GM12878 (cell line): ENCODE data around the gene ADRA2C. TPM values are rescaled to one million over a fixed set of nuclear protein-coding genes. Genes with fewer than 3 reads are reported as not detected.

Source experiments
- ATAC-seq: fragments of 200-7000 bp; cut with Tn5 transposase; 3 replicates; pipeline ENCODE4 v1.9.1; 2020; ENCODE audit warnings: mild to moderate bottlenecking, moderate library complexity
- BruUV-seq: library from RNA; stranded (reverse); fragments of 400-500 nt; replicated peaks from 2 replicates; lab custom pipeline; 2021; lab: Mats Ljungman, UMichigan
- CTCF ChIA-PET: fragments of 300-600 bp; sonication (Branson Sonifier 250); formaldehyde crosslinking; extraction: SDS; loops from one replicate; lab custom pipeline; 2021; ENCODE audit warnings: inconsistent platforms; lab: Yijun Ruan, JAX
- POLR2A ChIA-PET: fragments of 350-600 bp; formaldehyde crosslinking; extraction: SDS; loops from one replicate; lab custom pipeline; 2021; ENCODE audit warnings: inconsistent platforms; lab: Charles Lee
- RAD21 ChIA-PET: fragments of 300-600 bp; sonication (Branson Sonifier 250); formaldehyde crosslinking; loops from one replicate; lab custom pipeline; 2023; ENCODE audit warnings: antibody characterized with exemption; ENCODE audit not compliant: unreplicated experiment; lab: Charles Lee
- SMC1A ChIA-PET: fragments of 300-600 bp; sonication (Branson Sonifier 250); formaldehyde crosslinking; loops from one replicate; lab custom pipeline; 2023; ENCODE audit not compliant: unreplicated experiment, uncharacterized antibody; lab: Charles Lee
- DNase-seq: peaks from one replicate; pipeline ENCODE4 v3.0.0-alpha.2; 2011; ENCODE audit warnings: low read depth, low spot score
- FAIRE-seq: peaks from 3 replicates; lab custom pipeline; 2011; peaks lifted over from hg19 to GRCh38; lab: Jason Lieb, UNC
- H2AFZ ChIP-seq: 2 replicates; pipeline ENCODE4 v1.6.0; 2011; ENCODE audit warnings: low read depth, low read length, control low read depth; ENCODE audit not compliant: control insufficient read depth
- H3K27ac ChIP-seq: 2 replicates; pipeline ENCODE4 v1.5.1; 2011; ENCODE audit warnings: control low read depth; ENCODE audit not compliant: control insufficient read depth, insufficient read depth
- H3K27me3 ChIP-seq, 2 experiments: replicated peaks in 1 of 2; 2 replicates each; pipeline versions ENCODE4 v1.6.0 to v1.6.1; 2011; ENCODE audit warnings: low read length in 1 of 2; ENCODE audit not compliant: control insufficient read depth in 2 of 2, insufficient read depth in 2 of 2
- H3K36me3 ChIP-seq, 2 experiments: 2 replicates each; pipeline ENCODE4 v1.5.1; 2011; ENCODE audit warnings: low read length in 1 of 2; ENCODE audit not compliant: control insufficient read depth in 2 of 2, insufficient read depth in 2 of 2
- H3K4me1 ChIP-seq: 2 replicates; pipeline ENCODE4 v1.6.1; 2011; ENCODE audit warnings: mild to moderate bottlenecking, low read length, moderate library complexity, mixed read lengths; ENCODE audit not compliant: control insufficient read depth, insufficient read depth
- H3K4me2 ChIP-seq: 2 replicates; pipeline ENCODE4 v1.6.0; 2011; ENCODE audit warnings: control low read depth; ENCODE audit not compliant: control insufficient read depth, insufficient read depth
- H3K4me3 ChIP-seq: fragments of 200-600 bp; sonication (generic); 2 replicates; pipeline ENCODE4 v1.5.1; 2016
- H3K79me2 ChIP-seq: 2 replicates; pipeline ENCODE4 v1.6.0; 2011; ENCODE audit warnings: low read length; ENCODE audit not compliant: control insufficient read depth, insufficient read depth
- H3K9ac ChIP-seq: 2 replicates; pipeline ENCODE4 v1.8.0; 2011; ENCODE audit warnings: low read length, control low read depth, mixed read lengths; ENCODE audit not compliant: control insufficient read depth, insufficient read depth
- H3K9me3 ChIP-seq: replicated peaks from 3 replicates; pipeline ENCODE4 v1.5.1; 2011; ENCODE audit warnings: mild to moderate bottlenecking, low read length; ENCODE audit not compliant: control insufficient read depth, insufficient read depth
- H4K20me1 ChIP-seq: 2 replicates; pipeline ENCODE4 v1.6.0; 2011; ENCODE audit not compliant: control insufficient read depth, insufficient read depth
- BCL3 ChIP-seq: IDR thresholded peaks from 2 replicates; pipeline ENCODE4 v1.6.1; 2011; ENCODE audit warnings: borderline replicate concordance, low read depth, mild to moderate bottlenecking, moderate library complexity, low read length; ENCODE audit not compliant: insufficient read depth, poor library complexity, severe bottlenecking
- CEBPZ ChIP-seq: fragments of 150-350 bp; IDR thresholded peaks from 2 replicates; pipeline ENCODE4 v1.6.1; 2016; ENCODE audit warnings: low read depth, low read length
- HCFC1 ChIP-seq: fragments of 150-350 bp; IDR thresholded peaks from 2 replicates; pipeline ENCODE4 v1.6.1; 2014; ENCODE audit warnings: low read length
- HDAC6 ChIP-seq: fragments of 200-600 bp; sonication (generic); IDR thresholded peaks from one replicate; pipeline ENCODE4 v1.8.0; 2017; ENCODE audit warnings: antibody characterized with exemption; ENCODE audit not compliant: unreplicated experiment
- MTA3 ChIP-seq: IDR thresholded peaks from 2 replicates; pipeline ENCODE4 v1.6.1; 2012; ENCODE audit warnings: low read length, inconsistent platforms, borderline replicate concordance
- POU2F2 ChIP-seq: IDR thresholded peaks from 3 replicates; pipeline ENCODE4 v1.6.1; 2011; ENCODE audit warnings: low read depth, mild to moderate bottlenecking, low read length, borderline replicate concordance
- RUNX3 ChIP-seq: IDR thresholded peaks from 2 replicates; pipeline ENCODE4 v1.6.1; 2012; ENCODE audit warnings: low read length, inconsistent platforms
- SIN3A ChIP-seq: IDR thresholded peaks from 2 replicates; pipeline ENCODE4 v1.6.1; 2012; ENCODE audit warnings: low read depth, low read length, improper control_type of control experiment
- SUZ12 ChIP-seq: fragments of 200-600 bp; sonication (generic); IDR thresholded peaks from one replicate; pipeline ENCODE4 v1.6.1; 2018; ENCODE audit warnings: antibody characterized with exemption, mild to moderate bottlenecking; ENCODE audit not compliant: unreplicated experiment
- ZNF207 ChIP-seq: fragments of 450-650 bp; IDR thresholded peaks from 2 replicates; pipeline ENCODE4 v1.6.1; 2014; ENCODE audit warnings: antibody characterized with exemption, mild to moderate bottlenecking, borderline replicate concordance
- ZNF384 ChIP-seq: IDR thresholded peaks from 2 replicates; pipeline ENCODE4 v1.6.1; 2012; ENCODE audit warnings: low read depth, mild to moderate bottlenecking, low read length, improper control_type of control experiment, borderline replicate concordance
- ZZZ3 ChIP-seq: IDR thresholded peaks from 2 replicates; pipeline ENCODE4 v1.6.1; 2011; ENCODE audit warnings: low read depth; ENCODE audit not compliant: control insufficient read depth, insufficient read length
- WGBS: methylation state at CpG from one replicate; pipeline ENCODE4 v1.1.6; 2016; ENCODE audit warnings: low lambda C conversion rate; ENCODE audit not compliant: insufficient replicate concordance, insufficient coverage; ENCODE audit errors: missing lambda C conversion rate; 5-methylcytosine and 5-hydroxymethylcytosine counted together
- in situ Hi-C: fragments of 300-500 bp; cut with MboI; formaldehyde crosslinking; loops from 9 replicates; pipeline ENCODE4 v1.14.3; 2018; ENCODE audit warnings: mixed read lengths
- intact Hi-C: fragments of 100-400 bp; cut with micrococcal nuclease; formaldehyde crosslinking; loops from one replicate; pipeline ENCODE4 v1.14.2; 2022; ENCODE audit not compliant: unreplicated experiment
- polyA plus RNA-seq, 11 experiments: library from polyadenylated mRNA; depleted of rRNA in 4 of 11; unstranded in 6 of 11; stranded (reverse) in 5 of 11; fragments of >200 nt; fragmentation: Nextera tagmentation in 4 of 11; fragmentation: Illumina TruSeq in 1 of 11; extraction: Ambion mirVana in 4 of 11; extraction: Trizol in 1 of 11; gene quantifications; 1 replicate in 1 of 11; 2 replicates in 10 of 11; pipeline versions ENCODE4 v1.2.1 to v1.2.3, GENCODE V29; 2011 to 2016; ENCODE audit warnings: inconsistent platforms in 2 of 11, missing spikeins in 2 of 11, low read depth in 1 of 11
- total RNA-seq, 4 experiments: library from RNA; depleted of rRNA in 3 of 4; stranded (reverse); fragments of >200 nt in 3 of 4; fragmentation: Illumina TruSeq in 1 of 4; extraction: Trizol in 1 of 4; gene quantifications; 2 replicates each; pipeline versions ENCODE4 v1.2.1 to v1.2.3, GENCODE V29; 2013 to 2021
- TF ChIP-seq, protein P1 (sequence below): fragments of 450-650 bp; IDR thresholded peaks from 2 replicates; pipeline ENCODE4 v1.6.1; 2016; ENCODE audit warnings: mild to moderate bottlenecking, moderate library complexity, borderline replicate concordance

The ADRA2C gene
- total and polyA plus RNA-seq, 10 of the 15 experiments (the other 5 are each of a cell fraction or from before 2014, with no cell fraction given), result 0.15 TPM; not detected in 9

GRCh38 chr4:3813151-3814052 is 47.2 kb downstream of the ADRA2C start:
- DNase-seq, result no peak
- no peaks in the 10 kb centered on the region for H3K79me2 ChIP-seq
- H3K27me3 ChIP-seq, result no peaks in the 10 kb centered on the region; a peak in 1 of 4 replicates
- ChIA-PET SMC1A (interaction anchor here (0.5 kb wide), 1 partner anchor 950 kb away, joined by 3 read pairs; no protein-coding TSS in a partner anchor), POLR2A (no interaction called here), CTCF (no interaction called here), RAD21 (no interaction called here)
- TF ChIP-seq MTA3, result no peak
- no peak for TF ChIP-seq HCFC1
- no peak for TF ChIP-seq ZNF384
- no peak for TF ChIP-seq POU2F2
- TF ChIP-seq, protein P1, sequence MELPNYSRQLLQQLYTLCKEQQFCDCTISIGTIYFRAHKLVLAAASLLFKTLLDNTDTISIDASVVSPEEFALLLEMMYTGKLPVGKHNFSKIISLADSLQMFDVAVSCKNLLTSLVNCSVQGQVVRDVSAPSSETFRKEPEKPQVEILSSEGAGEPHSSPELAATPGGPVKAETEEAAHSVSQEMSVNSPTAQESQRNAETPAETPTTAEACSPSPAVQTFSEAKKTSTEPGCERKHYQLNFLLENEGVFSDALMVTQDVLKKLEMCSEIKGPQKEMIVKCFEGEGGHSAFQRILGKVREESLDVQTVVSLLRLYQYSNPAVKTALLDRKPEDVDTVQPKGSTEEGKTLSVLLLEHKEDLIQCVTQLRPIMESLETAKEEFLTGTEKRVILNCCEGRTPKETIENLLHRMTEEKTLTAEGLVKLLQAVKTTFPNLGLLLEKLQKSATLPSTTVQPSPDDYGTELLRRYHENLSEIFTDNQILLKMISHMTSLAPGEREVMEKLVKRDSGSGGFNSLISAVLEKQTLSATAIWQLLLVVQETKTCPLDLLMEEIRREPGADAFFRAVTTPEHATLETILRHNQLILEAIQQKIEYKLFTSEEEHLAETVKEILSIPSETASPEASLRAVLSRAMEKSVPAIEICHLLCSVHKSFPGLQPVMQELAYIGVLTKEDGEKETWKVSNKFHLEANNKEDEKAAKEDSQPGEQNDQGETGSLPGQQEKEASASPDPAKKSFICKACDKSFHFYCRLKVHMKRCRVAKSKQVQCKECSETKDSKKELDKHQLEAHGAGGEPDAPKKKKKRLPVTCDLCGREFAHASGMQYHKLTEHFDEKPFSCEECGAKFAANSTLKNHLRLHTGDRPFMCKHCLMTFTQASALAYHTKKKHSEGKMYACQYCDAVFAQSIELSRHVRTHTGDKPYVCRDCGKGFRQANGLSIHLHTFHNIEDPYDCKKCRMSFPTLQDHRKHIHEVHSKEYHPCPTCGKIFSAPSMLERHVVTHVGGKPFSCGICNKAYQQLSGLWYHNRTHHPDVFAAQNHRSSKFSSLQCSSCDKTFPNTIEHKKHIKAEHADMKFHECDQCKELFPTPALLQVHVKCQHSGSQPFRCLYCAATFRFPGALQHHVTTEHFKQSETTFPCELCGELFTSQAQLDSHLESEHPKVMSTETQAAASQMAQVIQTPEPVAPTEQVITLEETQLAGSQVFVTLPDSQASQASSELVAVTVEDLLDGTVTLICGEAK, result no peak
- TF ChIP-seq CEBPZ, result no peak
- no peak for TF ChIP-seq ZZZ3
- TF ChIP-seq RUNX3, result no peak
- TF ChIP-seq HDAC6, result no peak
- TF ChIP-seq BCL3, result no peak
- TF ChIP-seq SIN3A, result no peak
- no peak for TF ChIP-seq ZNF207
- TF ChIP-seq SUZ12, result no peak
- WGBS, result 43% methylated on average over 29 of the region's 29 CpGs
- no peak overlapping the region for H3K4me3 ChIP-seq
- FAIRE-seq, result no peak
- H3K9ac ChIP-seq, result no peak overlapping the region
- no peak for ATAC-seq
- in situ Hi-C loops (no loop called here), intact Hi-C loops (no loop called here)
- H3K36me3 ChIP-seq, result no peaks in the 10 kb centered on the region
- no peaks in the 10 kb centered on the region for H4K20me1 ChIP-seq
- no peaks in the 10 kb centered on the region for H3K9me3 ChIP-seq
- H2AFZ ChIP-seq, result no peak overlapping the region
- no peaks in the 10 kb centered on the region for H3K4me1 ChIP-seq
- no peak overlapping the region for H3K4me2 ChIP-seq
- no TSS peak for BruUV-seq
- no peak overlapping the region for H3K27ac ChIP-seq
